Mesothelial cell of epicardium (in vitro differentiated cells): Measurements from ENCODE around the gene FLNB. TPM values are rescaled to one million over a fixed set of nuclear protein-coding genes. Genes with fewer than 3 reads are reported as not detected.

Source experiments
- DNase-seq, 2 experiments: peaks; one replicate each; pipeline ENCODE4 v3.0.0; 2021; ENCODE audit warnings: low spot score in 2 of 2; ENCODE audit not compliant: unreplicated experiment in 2 of 2
- H3K27ac Mint-ChIP-seq: 2 replicates; pipeline ENCODE4 v1.8.0; 2021; ENCODE audit warnings: mixed read lengths
- H3K27me3 Mint-ChIP-seq: 2 replicates; pipeline ENCODE4 v1.8.0; 2021; ENCODE audit warnings: low read depth, mixed read lengths
- H3K36me3 Mint-ChIP-seq: 2 replicates; pipeline ENCODE4 v1.8.0; 2021; ENCODE audit warnings: mixed read lengths
- H3K4me1 Mint-ChIP-seq: 2 replicates; pipeline ENCODE4 v1.8.0; 2021; ENCODE audit warnings: mixed read lengths
- H3K4me3 Mint-ChIP-seq: 2 replicates; pipeline ENCODE4 v1.8.0; 2021; ENCODE audit warnings: mild to moderate bottlenecking, moderate library complexity, mixed read lengths
- H3K9me3 Mint-ChIP-seq: 2 replicates; pipeline ENCODE4 v1.8.0; 2021; ENCODE audit warnings: mixed read lengths
- CTCF ChIP-seq: fragments of 200-600 bp; sonication (generic); IDR thresholded peaks from one replicate; pipeline ENCODE4 v1.5.0; 2021; ENCODE audit warnings: antibody characterized with exemption; ENCODE audit not compliant: unreplicated experiment
- total RNA-seq: library from RNA; stranded (reverse); gene quantifications from 3 replicates; pipeline ENCODE4 v1.2.1, GENCODE V29; 2021

Gene FLNB
- total RNA-seq, 1 donor from 2014 or later = 190 TPM

GRCh38 chr3:58210761-58211460 lies 202.7 kb downstream of the FLNB start, which contains the start of gene DNASE1L3:
TSS of gene DNASE1L3 (minus strand) at chr3:58210972. CDS start at chr3:58210906, 66 bp downstream.
- no peak for TF ChIP-seq CTCF
- no peaks in the 10 kb centered on the region for H3K4me1 Mint-ChIP-seq
- H3K4me3 Mint-ChIP-seq = no peak within 1 kb of the TSS
- no peaks in the 10 kb centered on the region for H3K36me3 Mint-ChIP-seq
- no peak for DNase-seq
- H3K27me3 Mint-ChIP-seq = peaks cover 29% of the 10 kb centered on the region
- H3K27ac Mint-ChIP-seq = peak within 1 kb of the TSS; percentile 62
- H3K9me3 Mint-ChIP-seq = no peaks in the 10 kb centered on the region

GRCh38 chr3:58214484-58215316 lies 206.5 kb downstream of the FLNB start:
- Mint-ChIP-seq H3K4me3 (no peak overlapping the region), H3K27ac (no peak overlapping the region), H3K36me3 (no peaks in the 10 kb centered on the region), H3K27me3 (peaks cover 24% of the 10 kb centered on the region), H3K9me3 (no peaks in the 10 kb centered on the region), H3K4me1 (peaks cover 6% of the 10 kb centered on the region)
- DNase-seq = no peak
- TF ChIP-seq CTCF = no peak

GRCh38 chr3:58215317-58216025 lies 207.2 kb downstream of the FLNB start:
- Mint-ChIP-seq H3K27ac (no peak overlapping the region), H3K36me3 (no peaks in the 10 kb centered on the region), H3K9me3 (peaks cover 6% of the 10 kb centered on the region), H3K4me1 (peaks cover 6% of the 10 kb centered on the region), H3K27me3 (peaks cover 27% of the 10 kb centered on the region), H3K4me3 (no peak overlapping the region)
- no peak for TF ChIP-seq CTCF
- no peak for DNase-seq

DNA sequence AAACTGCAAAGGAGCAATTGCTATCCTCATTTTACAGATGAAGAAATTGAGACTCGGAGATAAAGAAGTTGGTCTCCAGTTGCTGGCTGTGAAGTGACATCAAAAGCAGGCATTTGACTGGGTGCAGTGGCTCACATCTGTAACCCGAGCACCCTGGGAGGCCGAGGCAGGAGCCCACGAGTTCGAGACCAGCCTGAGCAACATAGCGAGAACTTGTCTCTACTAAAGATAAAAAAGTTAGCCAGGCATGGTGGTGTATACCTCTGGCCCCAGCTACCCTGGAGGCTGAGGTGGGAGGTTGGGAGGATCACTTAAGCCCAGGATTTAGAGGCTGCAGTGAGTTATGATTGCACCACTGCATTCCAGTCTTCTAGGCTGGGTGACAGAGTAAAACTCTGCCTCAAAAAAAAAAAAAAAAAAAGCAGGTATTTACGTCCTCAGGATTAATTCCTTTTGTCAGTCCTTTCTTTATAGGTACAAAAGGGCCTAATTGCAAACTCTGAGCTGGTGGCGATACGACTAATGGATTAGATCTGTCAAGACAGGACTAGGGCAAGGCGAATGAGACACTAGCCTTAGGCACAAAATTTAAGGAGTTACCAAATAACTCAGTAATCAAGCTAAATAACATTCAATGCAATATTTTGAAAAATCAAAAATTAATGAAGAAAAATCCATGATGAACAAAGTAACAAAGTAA lies 208.4 kb downstream of the FLNB start:
- Mint-ChIP-seq H3K27me3 (peaks cover 23% of the 10 kb centered on the region), H3K36me3 (no peaks in the 10 kb centered on the region), H3K27ac (no peak overlapping the region), H3K9me3 (peaks cover 11% of the 10 kb centered on the region), H3K4me1 (peaks cover 6% of the 10 kb centered on the region), H3K4me3 (no peak overlapping the region)
- TF ChIP-seq CTCF = no peak
- no peak for DNase-seq

DNA sequence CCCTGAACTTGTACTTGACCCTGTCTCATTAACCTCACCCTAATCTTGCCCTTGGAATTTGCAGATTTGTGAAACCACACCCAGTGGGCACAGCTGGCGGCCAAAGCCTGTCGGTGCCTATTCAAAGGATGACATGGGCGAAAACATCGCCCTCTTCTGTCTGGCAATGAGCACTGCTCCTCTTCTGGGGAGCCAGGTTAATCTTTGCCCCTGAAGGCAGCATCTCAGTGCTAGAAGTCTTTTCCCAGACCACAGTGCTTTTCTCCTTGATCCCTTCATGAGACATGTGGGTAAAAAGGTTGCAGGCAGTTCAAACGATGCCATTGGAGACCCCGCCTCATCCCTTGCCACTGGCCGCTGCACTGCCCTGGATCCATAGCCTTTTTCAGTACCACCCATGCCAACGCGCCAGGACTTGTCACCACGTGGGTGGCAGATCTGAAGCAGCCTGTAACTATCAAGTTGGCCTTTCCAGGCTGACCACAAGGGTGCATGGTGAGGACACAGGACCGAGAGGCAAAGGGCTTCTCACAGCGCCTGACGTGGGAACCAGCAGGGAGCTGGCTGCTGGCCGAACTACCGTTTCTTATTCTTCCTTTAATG lies 209.1 kb downstream of the FLNB start:
- peak in 1 of 2 experiments; percentile 45 for DNase-seq
- Mint-ChIP-seq H3K27ac (no peak overlapping the region), H3K4me1 (peaks cover 6% of the 10 kb centered on the region), H3K4me3 (no peak overlapping the region), H3K27me3 (peaks cover 22% of the 10 kb centered on the region), H3K9me3 (peaks cover 11% of the 10 kb centered on the region), H3K36me3 (no peaks in the 10 kb centered on the region)
- peak; percentile 57 for TF ChIP-seq CTCF
